K562 (cell line): ENCODE results near the gene BDP1. TPM values are rescaled to one million over a fixed set of nuclear protein-coding genes. Genes with fewer than 3 reads are reported as not detected.
"Not testable (repeated sequence)": the region's sequence is repeated elsewhere in the genome, so short reads cannot be mapped to it uniquely, and the experiment has no call there.

Source experiments
- ATAC-seq: fragments of 200-7000 bp; cut with Tn5 transposase; 3 replicates; pipeline ENCODE4 v1.9.1; 2020; ENCODE audit warnings: moderate library complexity
- BruUV-seq: library from RNA; stranded (reverse); fragments of 400-500 nt; replicated peaks from 2 replicates; lab custom pipeline; 2021; lab: Mats Ljungman, UMichigan
- CTCF ChIA-PET: fragments of 300-600 bp; formaldehyde crosslinking; extraction: SDS; loops from one replicate; lab custom pipeline; 2021; ENCODE audit warnings: low intra/inter-chr PET ratio; lab: Yijun Ruan, JAX
- POLR2A ChIA-PET: fragments of 300-600, 350-650 bp; sonication (Branson Sonifier 250); formaldehyde crosslinking; extraction: SDS; loops from one replicate; lab custom pipeline; 2021; ENCODE audit warnings: antibody characterized with exemption, inconsistent platforms; lab: Yijun Ruan, JAX
- DNase-seq, 4 experiments: peaks; one replicate each; pipeline versions ENCODE4 v3.0.0 to v3.0.0-alpha.2; 2011 to 2018; ENCODE audit warnings: low spot score in 3 of 4, mixed read lengths in 3 of 4; ENCODE audit errors: extremely low read depth in 1 of 4
- FAIRE-seq: peaks from 2 replicates; lab custom pipeline; 2011; peaks lifted over from hg19 to GRCh38; lab: Jason Lieb, UNC
- H2AFZ ChIP-seq: 2 replicates; pipeline ENCODE4 v1.6.0; 2011; ENCODE audit warnings: low read depth, low read length, control low read depth, inconsistent platforms
- H3K27ac ChIP-seq: fragments of 200-600 bp; 3 replicates; pipeline ENCODE4 v1.8.0; 2011; ENCODE audit warnings: low read depth, mild to moderate bottlenecking, control low read depth, inconsistent platforms, low read length, moderate library complexity, mixed read lengths; ENCODE audit errors: extremely low read depth
- H3K27me3 ChIP-seq, 2 experiments: fragments of 300-600 bp in 1 of 2; 2 replicates in 1 of 2; 3 replicates in 1 of 2; pipeline versions ENCODE4 v1.6.0 to v1.8.0; 2011; ENCODE audit warnings: inconsistent platforms in 2 of 2, low read length in 2 of 2, mild to moderate bottlenecking in 1 of 2, mixed read lengths in 1 of 2, moderate library complexity in 1 of 2; ENCODE audit not compliant: control insufficient read depth in 2 of 2, insufficient read depth in 2 of 2
- H3K36me3 ChIP-seq: fragments of 300-600 bp; 3 replicates; pipeline ENCODE4 v1.8.0; 2011; ENCODE audit warnings: mild to moderate bottlenecking, low read length, inconsistent platforms; ENCODE audit not compliant: control insufficient read depth, insufficient read depth
- H3K4me1 ChIP-seq, 2 experiments: fragments of 200-600 bp in 1 of 2; replicated peaks in 1 of 2; 2 replicates in 1 of 2; 3 replicates in 1 of 2; pipeline versions ENCODE4 v1.5.1 to v1.8.0; 2011; ENCODE audit warnings: inconsistent platforms in 2 of 2, low read length in 2 of 2, mild to moderate bottlenecking in 1 of 2, mixed read lengths in 1 of 2, moderate library complexity in 1 of 2; ENCODE audit not compliant: control insufficient read depth in 2 of 2, insufficient read depth in 2 of 2
- H3K4me2 ChIP-seq: 2 replicates; pipeline ENCODE4 v1.6.1; 2011; ENCODE audit warnings: low read length, control low read depth, inconsistent platforms, mixed read lengths; ENCODE audit not compliant: insufficient read depth
- H3K4me3 ChIP-seq: fragments of 200-600 bp; sonication (generic), shearing (Covaris generic); 2 replicates; pipeline ENCODE4 v1.5.1; 2016; ENCODE audit warnings: control low read depth, inconsistent platforms
- H3K79me2 ChIP-seq: fragments of 200-600 bp; 3 replicates; pipeline ENCODE4 v1.8.0; 2011; ENCODE audit warnings: low read length, inconsistent platforms; ENCODE audit not compliant: control insufficient read depth, insufficient read depth
- H3K9ac ChIP-seq, 2 experiments: 2 replicates each; pipeline versions ENCODE4 v1.6.0 to v1.6.1; 2011; ENCODE audit warnings: low read depth in 2 of 2, low read length in 2 of 2, control low read depth in 1 of 2, inconsistent platforms in 1 of 2, mild to moderate bottlenecking in 1 of 2, mixed read lengths in 1 of 2; ENCODE audit not compliant: insufficient read depth in 1 of 2
- H3K9me1 ChIP-seq: one replicate; pipeline ENCODE4 v1.6.0; 2011; ENCODE audit warnings: inconsistent platforms, mild to moderate bottlenecking, low read length, moderate library complexity; ENCODE audit not compliant: control insufficient read depth, insufficient read depth
- H3K9me3 ChIP-seq: replicated peaks from 2 replicates; pipeline ENCODE4 v1.5.1; 2011; ENCODE audit warnings: low read depth, low read length, inconsistent platforms; ENCODE audit not compliant: control insufficient read depth, insufficient read depth
- H4K20me1 ChIP-seq: replicated peaks from 2 replicates; pipeline ENCODE4 v1.6.1; 2011; ENCODE audit warnings: low read length, inconsistent platforms, mixed read lengths; ENCODE audit not compliant: control insufficient read depth, insufficient read depth
- C11orf30 ChIP-seq: fragments of 450-650 bp; IDR thresholded peaks from 2 replicates; pipeline ENCODE4 v1.6.1; 2016; ENCODE audit warnings: low read depth, mild to moderate bottlenecking
- CEBPB ChIP-seq: fragments of 450-650 bp; IDR thresholded peaks from 2 replicates; pipeline ENCODE4 v1.6.1; 2016; ENCODE audit warnings: missing genetic modification characterization, missing compliant biosample characterization
- EP400 ChIP-seq: fragments of 450-650 bp; IDR thresholded peaks from 2 replicates; pipeline ENCODE4 v1.6.1; 2017; ENCODE audit warnings: antibody characterized with exemption, mild to moderate bottlenecking, moderate library complexity
- KLF10 ChIP-seq: fragments of 250-450 bp; sonication (Bioruptor Pico); IDR thresholded peaks from 2 replicates; pipeline ENCODE4 v1.6.1; 2021; ENCODE audit warnings: matching md5 sums
- ZNF316 ChIP-seq: fragments of 450-650 bp; IDR thresholded peaks from 2 replicates; pipeline ENCODE4 v1.6.1; 2016
- WGBS: fragments of 100-300 bp; shearing (Covaris generic); methylation state at CpG from one replicate; pipeline ENCODE4 v1.1.6; 2016; ENCODE audit warnings: low coverage, mixed read lengths; ENCODE audit not compliant: insufficient coverage; ENCODE audit errors: missing lambda C conversion rate; 5-methylcytosine and 5-hydroxymethylcytosine counted together
- in situ Hi-C: fragments of 300-500 bp; cut with MboI; formaldehyde crosslinking; loops from 4 replicates; pipeline ENCODE4 v1.15.0; 2018; ENCODE audit warnings: inconsistent platforms, mixed read lengths
- intact Hi-C: fragments of 100-400 bp; cut with micrococcal nuclease; formaldehyde crosslinking; loops from 2 replicates; pipeline ENCODE4 v1.14.2; 2022
- polyA plus RNA-seq, 8 experiments: library from polyadenylated mRNA; depleted of rRNA in 4 of 8; stranded (reverse) in 5 of 8; unstranded in 3 of 8; fragments of >200 nt; fragmentation: Nextera tagmentation in 2 of 8; fragmentation: Illumina TruSeq in 1 of 8; extraction: Ambion mirVana in 2 of 8; extraction: Trizol in 1 of 8; gene quantifications; 2 replicates each; pipeline versions ENCODE4 v1.2.1 to v1.2.3, GENCODE V29; 2011 to 2014; ENCODE audit warnings: inconsistent platforms in 1 of 8, missing spikeins in 1 of 8
- total RNA-seq, 7 experiments: library from RNA; depleted of rRNA in 6 of 7; stranded (reverse); fragments of >200 nt in 6 of 7; fragmentation: Illumina TruSeq in 2 of 7; extraction: Trizol in 2 of 7; gene quantifications; 2 replicates each; pipeline versions ENCODE4 v1.2.1 to v1.2.3, GENCODE V29; 2011 to 2021; ENCODE audit warnings: low replicate concordance in 1 of 7

Gene BDP1
- total and polyA plus RNA-seq, 9 of the 15 experiments (the other 6 are each of a cell fraction or from before 2014, with no cell fraction given): 6.9 to 47.3 (median 23.9) TPM

- no peak overlapping the region for H3K4me2 ChIP-seq
- no peak overlapping the region for H2AFZ ChIP-seq
- no peaks in the 10 kb centered on the region for H3K79me2 ChIP-seq
- H3K9ac ChIP-seq: no peak overlapping the region
- intact Hi-C loops: no loop called here
- no TSS peak for BruUV-seq
- ATAC-seq (no peak), DNase-seq (no peak), FAIRE-seq (peak; percentile 67)
- ChIA-PET CTCF (no interaction called here), POLR2A (no interaction called here)
- peak; percentile 67 for TF ChIP-seq ZNF316
- TF ChIP-seq C11orf30: peak; percentile 55; the same call in 1 of the 2 replicates
- no peak for TF ChIP-seq KLF10
- no peaks in the 10 kb centered on the region; the same call in 1 of the 2 replicates for H4K20me1 ChIP-seq
- no peaks in the 10 kb centered on the region for H3K9me3 ChIP-seq
- in situ Hi-C loops: no loop called here
- peaks cover 64% of the 10 kb centered on the region for H3K36me3 ChIP-seq
- no peaks in the 10 kb centered on the region for H3K4me1 ChIP-seq
- no peaks in the 10 kb centered on the region for H3K27me3 ChIP-seq
- no peak overlapping the region for H3K4me3 ChIP-seq
- no peak overlapping the region for H3K27ac ChIP-seq
- no peaks in the 10 kb centered on the region for H3K9me1 ChIP-seq
These were observed 109.4 kb downstream of the BDP1 start for GRCh38 chr5:71564895-71565294.

- no peak overlapping the region for H2AFZ ChIP-seq
- H3K4me1 ChIP-seq: peaks cover 0 to 5% of the 10 kb centered on the region in 2 experiments; a peak in 2 of 5 replicates
- intact Hi-C loops: no loop called here
- no peak overlapping the region for H3K4me3 ChIP-seq
- no peaks in the 10 kb centered on the region for H3K9me1 ChIP-seq
- H4K20me1 ChIP-seq: no peaks in the 10 kb centered on the region; the same call in 1 of the 2 replicates
- FAIRE-seq (no peak), DNase-seq (no peak)
- no peak overlapping the region for H3K27ac ChIP-seq
- no peaks in the 10 kb centered on the region for H3K9me3 ChIP-seq
- BruUV-seq: no TSS peak
- WGBS: 55% methylated on average over 5 of the region's 5 CpGs
- H3K36me3 ChIP-seq: peaks cover 26% of the 10 kb centered on the region
- H3K9ac ChIP-seq: no peak overlapping the region
- CTCF ChIA-PET: no interaction called here
- no peaks in the 10 kb centered on the region for H3K79me2 ChIP-seq
- H3K27me3 ChIP-seq: no peaks in the 10 kb centered on the region
- TF ChIP-seq CEBPB (peak; percentile 39; the same call in 1 of the 2 replicates), EP400 (no peak)
- TF ChIP-seq, all 486 proteins: peak for 1
- H3K4me2 ChIP-seq: no peak overlapping the region
- no peak for ATAC-seq
- in situ Hi-C loops: no loop called here
- POLR2A ChIA-PET: interaction anchor here (1.2 to 1.4 kb wide), 2 partner anchors 12 to 20 kb away, joined by 3 to 5 read pairs; no protein-coding TSS in a partner anchor
These were observed 114.5 kb downstream of the BDP1 start for GRCh38 chr5:71569748-71570509.

GRCh38 chr5:71571811-71572210 is 116.4 kb downstream of the BDP1 start:
- H3K4me3 ChIP-seq, H3K9me3 ChIP-seq, in situ Hi-C loops, H2AFZ ChIP-seq, H3K27ac ChIP-seq, FAIRE-seq, H3K9ac ChIP-seq, H3K4me2 ChIP-seq, H4K20me1 ChIP-seq, H3K4me1 ChIP-seq, H3K27me3 ChIP-seq, CTCF ChIA-PET, DNase-seq, H3K9me1 ChIP-seq, BruUV-seq, ATAC-seq, H3K79me2 ChIP-seq: not testable (repeated sequence)
- H3K36me3 ChIP-seq: peaks cover 11% of the 10 kb centered on the region; the same call in 2 of the 3 replicates
- WGBS: 49% methylated on average over 7 of the region's 7 CpGs
- POLR2A ChIA-PET: interaction anchor here (1.4 kb wide), 1 partner anchor 10 kb away, joined by 5 read pairs; no protein-coding TSS in a partner anchor
- intact Hi-C loops: loop anchor here (2.0 kb wide), 1 partner anchor 187 kb away; no protein-coding TSS in a partner anchor
